ENCODE results near the gene BUD31.

DNA sequence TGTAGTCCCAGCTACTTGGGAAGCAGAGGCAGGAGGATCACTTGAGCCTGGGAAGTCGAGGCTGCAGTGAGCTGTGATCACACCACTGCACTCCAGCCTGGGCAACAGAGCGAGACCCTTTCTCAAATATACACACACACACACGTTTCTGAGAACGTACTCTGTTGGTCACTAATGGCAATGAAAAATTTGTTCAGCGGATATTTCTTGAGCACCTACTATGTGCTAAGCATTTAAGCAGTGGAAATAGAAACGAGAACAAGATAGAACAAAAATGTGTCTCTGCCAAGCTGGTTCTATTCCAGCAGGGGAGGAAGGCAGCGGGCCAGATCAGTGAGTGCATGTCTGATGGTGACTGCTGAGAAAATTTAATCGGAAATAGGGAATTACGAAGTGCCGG is 25.6 kb upstream of the BUD31 start:
- TF ChIP-seq POLR2A (IDR thresholded peaks at IDR 0.05; ENCODE audit: low read length) (no peak), GATA1 (IDR thresholded peaks at IDR 0.05; ENCODE audit: low read depth, low read length) (no peak)

All from erythroblast (primary cell).